HG02642 (cell line): ENCODE measurements around the gene ATP8B3.
"Not testable (repeated sequence)": the region's sequence is repeated elsewhere in the genome, so short reads cannot be mapped to it uniquely, and the experiment has no call there.

Source experiments
- ATAC-seq: cut with Tn5 transposase; IDR thresholded peaks from one replicate; pipeline ENCODE4 v1.9.1; 2021; ENCODE audit warnings: mild to moderate bottlenecking; ENCODE audit not compliant: unreplicated experiment, poor library complexity

The ATP8B3 gene

DNA sequence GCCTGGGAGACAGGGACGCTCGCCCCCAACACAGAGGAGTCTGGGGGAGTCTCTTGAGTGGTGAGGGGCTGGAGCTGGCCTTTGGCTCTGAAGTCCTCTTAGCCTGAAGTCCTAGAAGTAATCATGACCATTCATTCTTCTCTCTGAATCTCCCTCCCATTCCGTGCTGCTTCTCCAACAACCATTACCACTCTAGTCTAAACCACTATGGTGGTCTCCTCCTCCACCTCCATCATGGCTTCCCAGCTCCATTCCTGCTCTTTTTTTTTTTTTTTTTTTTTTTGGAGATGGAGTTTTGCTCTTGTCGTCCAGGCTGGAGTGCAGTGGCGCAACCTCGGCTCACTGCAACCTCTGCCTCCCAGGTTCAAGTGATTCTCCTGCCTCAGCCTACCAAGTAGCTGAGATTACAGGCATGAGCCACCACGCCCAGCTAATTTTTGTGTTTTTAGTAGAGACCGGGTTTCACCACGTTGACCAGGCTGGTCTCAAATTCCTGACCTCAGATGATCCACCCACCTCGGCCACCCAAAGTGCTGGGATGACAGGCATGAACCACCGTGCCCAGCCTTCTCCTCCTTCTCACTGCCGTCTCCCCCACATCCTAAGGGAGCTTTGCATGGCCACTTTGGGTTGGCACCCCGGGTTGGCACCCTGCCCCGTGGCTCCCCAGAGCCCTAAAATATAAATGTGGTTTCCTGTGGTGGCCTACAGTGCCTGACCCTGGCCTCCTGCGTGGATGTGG lies 51.1 kb downstream of the ATP8B3 start:
- not testable (repeated sequence) for ATAC-seq

DNA sequence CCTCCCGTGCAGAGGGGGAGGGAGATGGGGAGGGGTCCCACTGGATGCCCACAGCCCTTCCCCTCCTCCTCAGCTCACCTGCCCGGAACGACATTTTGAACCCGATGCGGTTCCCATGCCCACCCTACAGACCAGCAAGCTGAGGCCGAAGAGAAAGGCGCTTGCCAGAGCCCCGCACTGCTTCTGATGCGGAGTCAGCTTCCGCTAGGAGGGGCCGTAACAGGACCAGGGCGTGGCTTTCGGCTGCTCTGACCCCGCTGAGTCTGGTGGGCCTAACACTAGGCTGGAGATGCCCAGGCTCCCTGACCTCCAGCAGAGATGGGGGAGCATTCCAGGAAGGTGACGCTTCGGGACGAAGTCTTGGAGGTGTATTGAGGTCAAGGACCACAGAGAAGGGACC lies 52.1 kb downstream of the ATP8B3 start:
- ATAC-seq, result no peak

DNA sequence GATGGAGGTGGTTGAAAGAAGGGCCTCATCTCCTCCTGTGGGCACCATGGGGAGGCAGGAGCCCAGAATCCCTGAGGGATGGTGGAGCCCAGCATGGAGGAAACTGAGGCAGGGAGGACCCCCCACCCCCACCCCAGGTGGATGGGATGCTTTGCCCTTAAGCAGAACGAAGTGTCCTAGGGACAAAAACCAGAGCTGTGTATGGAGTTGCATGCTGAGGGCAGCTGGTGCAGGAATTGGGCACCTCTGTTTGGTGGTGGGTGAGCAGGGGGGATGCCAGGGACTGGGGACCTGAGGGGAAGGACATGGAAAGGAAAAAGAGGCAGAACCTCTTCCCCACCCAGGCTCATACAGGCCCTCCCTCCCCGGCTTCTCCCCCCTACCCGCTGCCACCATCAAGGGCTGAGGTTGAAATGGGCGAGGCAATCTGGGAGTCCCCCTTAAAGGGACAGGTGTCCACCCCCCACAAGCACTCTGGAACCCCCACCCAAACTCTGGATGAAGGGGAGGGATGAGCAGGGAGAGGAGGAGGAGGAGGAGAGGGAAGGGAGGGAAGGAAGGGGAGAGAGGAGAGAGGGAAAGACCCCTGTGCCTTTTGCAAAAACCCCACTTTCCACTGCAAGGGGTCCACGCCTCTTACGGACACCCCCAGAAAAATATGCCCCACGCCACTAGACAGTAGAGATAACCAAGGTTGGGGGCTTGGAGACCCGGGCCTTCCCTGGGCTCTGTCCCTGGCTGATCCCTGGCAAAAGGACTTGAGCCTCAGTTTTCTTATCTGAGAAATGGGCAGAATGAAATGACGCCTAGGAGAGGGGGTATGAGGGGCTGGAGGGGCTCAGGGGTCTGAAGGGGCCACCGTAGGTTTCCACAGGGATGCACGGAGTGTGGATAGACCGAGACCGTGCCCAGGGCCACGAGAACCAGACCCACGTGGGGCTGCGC lies 52.8 kb downstream of the ATP8B3 start:
- no peak for ATAC-seq

GRCh38 chr19:1758231-1758577 lies 53.9 kb downstream of the ATP8B3 start:
- no peak for ATAC-seq

DNA sequence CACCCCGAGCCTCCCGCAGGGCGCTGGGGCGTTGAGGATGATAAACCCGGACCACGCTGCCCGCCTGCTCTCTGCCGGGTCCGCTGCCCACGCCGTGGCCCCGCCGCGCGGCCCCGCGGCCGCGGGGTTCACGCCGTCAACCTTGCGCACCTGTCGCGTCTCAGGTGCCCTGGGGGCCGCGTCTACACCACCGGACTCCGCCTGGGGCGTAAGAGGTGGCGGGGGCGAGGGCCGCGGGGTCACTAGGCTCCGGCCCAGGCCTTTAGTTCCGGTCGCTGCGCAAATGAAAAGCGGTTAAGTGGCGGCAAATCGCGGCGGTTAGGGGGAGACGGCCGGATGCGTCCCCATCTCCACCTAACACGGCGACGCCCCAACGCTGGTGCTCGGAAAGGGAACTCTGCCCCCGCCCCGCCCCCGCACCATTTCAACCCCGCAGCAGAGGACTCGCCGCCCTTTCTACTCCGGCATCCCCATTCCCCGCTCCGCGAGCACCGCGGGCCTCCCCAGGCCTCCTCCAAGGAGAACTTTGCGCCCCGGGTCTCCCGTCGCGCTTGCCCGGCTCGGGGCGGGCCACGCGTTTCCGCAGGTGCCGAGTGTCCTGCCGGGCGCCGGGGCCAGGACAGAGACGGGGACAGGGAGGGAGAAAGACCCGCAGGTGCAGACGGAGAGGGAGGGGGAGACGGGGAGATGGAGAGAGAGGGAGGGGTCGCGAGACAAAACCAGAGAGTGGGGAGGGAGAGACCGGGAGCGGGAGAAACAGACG lies 54.4 kb downstream of the ATP8B3 start:
- ATAC-seq, result no peak

GRCh38 chr19:1756705-1757465 lies 55.2 kb downstream of the ATP8B3 start:
- no peak for ATAC-seq

GRCh38 chr19:1756264-1756663 lies 55.8 kb downstream of the ATP8B3 start:
- no peak for ATAC-seq

- no peak for ATAC-seq
Measured at GRCh38 chr19:1755467-1756171, 56.5 kb downstream of the ATP8B3 start.

GRCh38 chr19:1754636-1755466 lies 57.2 kb downstream of the ATP8B3 start:
- ATAC-seq, result no peak

DNA sequence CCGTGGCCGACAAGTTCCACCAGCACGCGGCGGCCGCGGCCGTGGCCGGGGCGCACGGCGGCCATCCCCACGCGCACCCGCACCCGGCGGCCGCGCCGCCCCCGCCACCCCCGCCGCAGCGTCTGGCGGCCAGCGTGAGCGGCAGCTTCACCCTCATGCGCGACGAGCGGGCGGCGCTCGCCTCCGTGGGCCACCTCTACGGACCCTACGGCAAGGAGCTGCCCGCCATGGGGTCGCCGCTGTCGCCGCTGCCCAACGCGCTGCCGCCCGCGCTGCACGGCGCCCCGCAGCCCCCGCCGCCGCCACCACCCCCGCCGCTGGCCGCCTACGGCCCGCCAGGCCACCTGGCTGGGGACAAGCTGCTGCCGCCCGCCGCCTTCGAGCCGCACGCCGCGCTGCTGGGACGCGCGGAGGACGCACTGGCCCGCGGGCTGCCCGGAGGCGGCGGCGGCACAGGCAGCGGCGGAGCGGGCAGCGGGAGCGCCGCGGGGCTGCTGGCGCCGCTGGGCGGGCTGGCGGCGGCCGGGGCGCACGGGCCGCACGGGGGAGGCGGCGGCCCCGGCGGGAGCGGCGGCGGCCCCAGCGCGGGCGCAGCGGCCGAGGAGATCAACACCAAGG lies 57.9 kb downstream of the ATP8B3 start:
- ATAC-seq, result no peak

DNA sequence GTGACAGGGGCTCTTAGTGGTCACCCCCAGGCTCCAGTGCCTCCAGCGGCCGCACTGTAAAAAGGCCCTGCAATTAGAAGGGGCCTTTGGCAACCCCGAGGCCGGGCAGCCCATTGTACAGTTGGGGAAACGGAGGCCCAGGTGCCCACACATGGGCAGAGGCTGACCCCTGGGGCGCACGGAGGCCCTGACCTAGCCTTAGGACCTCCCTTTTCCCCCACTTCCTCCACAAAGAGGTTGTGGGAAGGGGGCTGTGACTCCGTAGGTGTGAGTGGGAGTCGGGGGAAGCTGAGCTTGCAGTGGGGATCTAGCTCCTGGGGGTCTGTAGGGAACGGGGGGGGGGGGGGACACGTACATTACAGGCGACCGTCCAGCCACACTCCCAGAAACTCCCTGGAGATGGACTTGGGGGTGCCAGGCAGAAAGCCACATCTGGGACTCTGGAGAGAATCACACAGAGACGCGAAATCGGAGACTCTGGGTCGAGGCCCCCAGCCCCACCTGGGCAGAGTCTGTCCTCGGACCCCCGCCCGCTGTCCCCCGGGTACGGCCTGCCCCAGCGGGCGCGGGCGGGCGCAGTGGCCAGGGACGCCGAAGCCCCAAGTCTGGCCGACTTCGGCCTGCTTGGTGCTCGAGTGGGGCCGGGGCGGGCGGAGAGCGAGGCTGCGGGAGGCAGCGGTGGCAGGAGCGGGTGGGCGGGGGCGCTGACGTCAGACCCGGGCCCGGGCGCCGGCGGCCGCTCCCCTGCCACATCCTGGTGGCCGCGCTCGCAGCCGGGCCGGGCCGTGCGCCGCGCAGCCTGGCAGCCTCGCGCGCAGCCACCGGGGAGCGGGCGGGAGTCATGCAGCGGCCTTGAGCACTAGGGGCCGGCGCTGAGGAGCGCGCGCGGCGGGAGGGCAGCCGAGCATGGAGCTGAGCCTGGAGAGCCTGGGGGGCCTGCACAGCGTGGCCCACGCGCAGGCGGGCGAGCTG lies 59.0 kb downstream of the ATP8B3 start, which contains the start of gene ONECUT3:
Gene ONECUT3 (plus strand): TSS at position 750 of the 972 bp plus-strand sequence. CDS start 157 bp downstream, at position 907.
- ATAC-seq, result no peak

DNA sequence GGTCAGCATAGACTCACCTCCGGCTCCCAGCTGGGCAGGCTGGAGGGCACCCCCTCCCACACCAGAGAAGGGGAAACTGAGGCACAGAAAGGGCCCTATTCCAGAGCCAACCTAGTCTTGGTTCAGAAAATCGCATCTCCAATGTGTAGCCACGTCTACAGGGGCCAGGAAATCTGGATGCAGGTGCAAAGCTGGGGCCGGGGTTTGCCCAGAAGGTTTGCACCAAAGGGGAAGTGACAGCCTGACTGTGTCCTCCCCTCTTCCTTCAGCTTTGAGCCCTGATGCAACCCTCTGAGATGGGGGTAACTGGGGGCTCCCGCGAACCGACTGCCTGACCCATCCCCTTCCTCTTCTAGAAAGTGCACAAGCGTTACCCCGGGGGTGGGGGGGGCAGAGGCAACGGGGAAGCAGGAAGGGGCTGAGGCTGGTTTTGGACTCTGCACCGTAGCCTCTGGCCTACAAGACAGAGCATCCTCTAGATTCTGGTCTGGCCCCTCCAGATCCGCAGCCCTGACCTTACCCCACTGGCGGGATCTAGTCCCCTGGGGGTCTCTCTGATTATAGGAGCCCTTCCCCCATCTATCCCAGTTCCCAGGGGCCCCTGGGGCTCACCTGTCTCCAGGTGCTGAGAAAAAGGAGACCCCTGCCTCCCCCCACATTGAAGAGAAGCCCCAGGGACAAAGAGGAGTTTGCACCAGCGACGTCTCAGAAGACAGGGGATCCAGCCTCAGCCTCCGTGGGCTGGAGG lies 59.9 kb downstream of the ATP8B3 start:
- ATAC-seq, result no peak

GRCh38 chr19:1751367-1752008 lies 60.6 kb downstream of the ATP8B3 start:
- ATAC-seq, result no peak

- ATAC-seq, result no peak
Measured at GRCh38 chr19:1750343-1751021, 61.6 kb downstream of the ATP8B3 start.
